Measurements from ENCODE around the gene C9orf152.

Gene C9orf152

DNA sequence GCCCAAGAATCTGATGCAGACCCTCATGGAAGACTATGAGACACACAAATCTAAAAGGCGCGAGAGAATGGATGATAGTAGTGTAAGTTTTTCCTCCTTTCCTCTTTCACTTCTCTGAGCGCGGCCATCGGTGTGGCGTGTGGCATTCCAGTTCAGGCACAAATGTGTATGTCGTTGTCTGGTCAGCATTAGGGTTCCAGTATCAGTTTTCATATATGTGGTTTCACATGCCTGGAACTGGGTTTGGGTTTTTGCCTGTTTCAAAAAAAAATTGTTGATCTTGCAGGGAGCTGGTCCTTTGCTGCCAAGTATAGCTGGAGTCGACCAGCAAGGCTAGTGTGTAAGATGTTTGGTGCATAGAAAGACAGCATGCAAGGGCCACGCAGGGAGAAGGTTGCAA, 51.5 kb downstream of the C9orf152 start:
- Histone ChIP-seq H3K36me3 (no peaks in the 10 kb centered on the region), H3K9ac (peak overlapping the region in 7 of 11 experiments; percentile 24 to 64 (median 39); a peak in 10 of 22 replicates), H3K27ac (peak overlapping the region in 9 of 11 experiments; percentile 4 to 82 (median 68); a peak in 17 of 22 replicates), H3K4me3 (no peak overlapping the region), H3K9me3 (replicated peaks in 1 of 11) (peaks cover 0 to 20% (median 12%) of the 10 kb centered on the region in 11 experiments; a peak in 13 of 22 replicates), H4K20me1 (no peaks in the 10 kb centered on the region), H3K27me3 (0 out of 22 replicates have a peak, but pooled peaks cover 0 to 5% (median 0%) of the 10 kb centered on the region in 11 experiments), H3K4me1 (peaks cover 27 to 100% (median 65%) of the 10 kb centered on the region in 10 experiments), H3K4me2 (peak overlapping the region; percentile 58 to 82 (median 73))
- TF ChIP-seq Cebpa-rat (IDR thresholded peaks at IDR 0.05): no peak

DNA sequence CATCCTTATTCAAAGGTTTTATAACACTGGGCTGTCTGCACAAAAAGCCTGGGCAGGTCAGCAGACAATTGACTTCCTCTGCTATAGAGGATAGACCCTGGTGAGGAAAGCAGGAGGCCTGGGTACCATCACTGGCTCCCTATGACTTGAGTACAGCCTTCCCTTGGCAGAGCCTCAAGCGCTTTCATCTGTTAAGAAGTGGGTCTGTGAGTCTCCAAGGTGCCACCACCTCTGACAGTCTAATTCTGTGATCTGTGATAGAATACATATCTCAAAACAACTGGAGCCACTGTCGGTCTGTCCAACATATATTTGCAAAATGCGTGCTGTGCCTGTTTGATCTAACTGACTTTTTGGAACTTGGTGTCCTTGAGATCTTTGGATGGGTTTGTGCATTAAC, 52.2 kb downstream of the C9orf152 start:
- no peaks in the 10 kb centered on the region for H3K36me3 ChIP-seq
- H3K27ac ChIP-seq: peak overlapping the region in 7 of 11 experiments; percentile 64 to 82 (median 73); a peak in 13 of 22 replicates
- H3K4me2 ChIP-seq: peak overlapping the region in 10 of 11 experiments; percentile 58 to 82 (median 74); a peak in 19 of 22 replicates
- H3K4me3 ChIP-seq: 0 out of 20 replicates have a peak overlapping the region, but pooled peaks of 1 of the 10 experiments have one; percentile 3
- peaks cover 27 to 100% (median 68%) of the 10 kb centered on the region in 10 experiments for H3K4me1 ChIP-seq
- H4K20me1 ChIP-seq: no peaks in the 10 kb centered on the region
- TF ChIP-seq Cebpa-rat (IDR thresholded peaks at IDR 0.05): no peak
- peak overlapping the region in 4 of 11 experiments; percentile 37 to 64 (median 46); a peak in 4 of 22 replicates for H3K9ac ChIP-seq
- H3K9me3 ChIP-seq (replicated peaks in 1 of 11): peaks cover 0 to 13% (median 9%) of the 10 kb centered on the region in 11 experiments; a peak in 11 of 22 replicates
- H3K27me3 ChIP-seq: 0 out of 22 replicates have a peak, but pooled peaks cover 0 to 5% (median 0%) of the 10 kb centered on the region in 11 experiments

DNA sequence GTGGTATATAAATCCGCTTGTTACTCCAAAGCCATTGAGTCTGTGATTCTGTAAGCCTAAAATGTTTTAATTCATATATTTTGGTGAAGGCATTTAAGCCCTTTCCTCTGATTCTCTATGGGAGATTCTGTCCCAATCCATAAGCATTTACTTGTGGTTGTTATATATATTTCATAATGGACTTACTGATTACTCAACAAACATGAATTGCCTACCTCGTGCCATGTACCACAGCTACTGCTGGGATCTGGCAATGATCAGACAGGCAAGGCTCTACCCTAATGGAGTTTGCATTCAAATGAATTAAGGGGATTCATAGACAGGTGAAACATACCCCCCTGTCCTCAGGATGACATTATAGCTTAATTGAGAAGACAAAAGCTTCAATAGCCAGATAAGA, 54.5 kb downstream of the C9orf152 start:
- H4K20me1 ChIP-seq: no peaks in the 10 kb centered on the region
- H3K4me2 ChIP-seq: peak overlapping the region in 5 of 11 experiments; percentile 18 to 46 (median 42); a peak in 10 of 22 replicates
- no peak overlapping the region for H3K9ac ChIP-seq
- no peak overlapping the region; a peak in 1 of 22 replicates for H3K27ac ChIP-seq
- peaks cover 37 to 97% (median 77%) of the 10 kb centered on the region in 10 experiments for H3K4me1 ChIP-seq
- TF ChIP-seq Cebpa-rat (IDR thresholded peaks at IDR 0.05): no peak
- H3K9me3 ChIP-seq (replicated peaks in 1 of 11): peaks cover 0 to 7% (median 7%) of the 10 kb centered on the region in 11 experiments; a peak in 11 of 22 replicates
- 0 out of 22 replicates have a peak, but pooled peaks cover 0 to 1% (median 0%) of the 10 kb centered on the region in 11 experiments for H3K27me3 ChIP-seq
- no peaks in the 10 kb centered on the region for H3K36me3 ChIP-seq
- H3K4me3 ChIP-seq: no peak overlapping the region

DNA sequence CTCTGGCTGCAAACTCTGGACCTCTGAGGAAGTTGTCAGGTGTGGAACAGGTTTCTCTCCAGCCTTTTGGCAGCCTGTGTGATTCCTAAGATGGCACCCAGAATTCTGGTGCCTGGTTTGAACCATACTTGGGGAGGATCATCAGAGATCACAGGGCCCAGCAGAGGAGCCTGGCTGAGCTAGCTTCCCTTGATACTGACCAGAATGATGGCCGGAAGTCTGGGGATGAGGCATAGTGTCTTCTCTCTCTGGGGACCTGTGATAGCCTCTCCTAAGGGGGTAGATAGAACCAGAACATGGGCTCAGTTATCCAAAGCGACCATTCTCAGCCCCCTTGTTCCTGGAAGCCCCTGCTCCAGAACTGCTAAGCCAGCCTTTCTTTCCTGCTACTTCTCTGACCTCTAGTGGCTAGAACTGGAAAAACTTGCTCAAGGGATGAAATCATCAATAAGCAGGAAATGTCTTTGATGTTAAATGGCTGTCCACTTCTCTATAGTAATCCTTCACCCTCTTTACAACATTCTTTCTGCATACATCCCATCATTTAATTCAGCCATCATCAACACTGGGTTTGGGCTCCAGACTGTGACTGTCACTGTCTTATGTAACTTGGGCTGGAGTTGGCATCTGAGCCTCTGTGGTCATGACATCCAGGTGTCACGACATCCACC, 55.1 kb downstream of the C9orf152 start:
- H3K9me3 ChIP-seq (replicated peaks in 1 of 11): peaks cover 0 to 7% (median 7%) of the 10 kb centered on the region in 11 experiments; a peak in 11 of 22 replicates
- no peak overlapping the region for H3K9ac ChIP-seq
- peaks cover 34 to 97% (median 76%) of the 10 kb centered on the region in 10 experiments for H3K4me1 ChIP-seq
- H3K4me3 ChIP-seq: no peak overlapping the region
- no peaks in the 10 kb centered on the region for H4K20me1 ChIP-seq
- peak overlapping the region in 6 of 11 experiments; percentile 14 to 46 (median 35); a peak in 11 of 22 replicates for H3K4me2 ChIP-seq
- no peaks in the 10 kb centered on the region for H3K36me3 ChIP-seq
- no peak for TF ChIP-seq Cebpa-rat (IDR thresholded peaks at IDR 0.05)
- H3K27me3 ChIP-seq: no peaks in the 10 kb centered on the region
- no peak overlapping the region; a peak in 1 of 22 replicates for H3K27ac ChIP-seq
